GM12892 (cell line): Measurements from ENCODE around the gene TMEM266.

Source experiments
- POLR2A ChIP-seq: IDR thresholded peaks from 2 replicates; pipeline ENCODE4 v1.6.1; 2011; ENCODE audit warnings: low read depth, low read length, control low read depth
- TAF1 ChIP-seq: IDR thresholded peaks from 2 replicates; pipeline ENCODE4 v1.6.1; 2011; ENCODE audit warnings: low read depth, mild to moderate bottlenecking, control low read depth, low read length, borderline replicate concordance

- no peak for TF ChIP-seq POLR2A
- TF ChIP-seq TAF1: no peak
Observed at GRCh38 chr15:76172782-76173181, 113.0 kb downstream of the TMEM266 start.
